Epidermal melanocyte (primary cell): ENCODE results near the gene AHDC1.
"Not testable (repeated sequence)": the region's sequence is repeated elsewhere in the genome, so short reads cannot be mapped to it uniquely, and the experiment has no call there.

Experiments used
- DNase-seq: peaks from one replicate; pipeline ENCODE4 v3.0.0; 2011; ENCODE audit warnings: low spot score; ENCODE audit not compliant: insufficient read length

AHDC1 gene

DNA sequence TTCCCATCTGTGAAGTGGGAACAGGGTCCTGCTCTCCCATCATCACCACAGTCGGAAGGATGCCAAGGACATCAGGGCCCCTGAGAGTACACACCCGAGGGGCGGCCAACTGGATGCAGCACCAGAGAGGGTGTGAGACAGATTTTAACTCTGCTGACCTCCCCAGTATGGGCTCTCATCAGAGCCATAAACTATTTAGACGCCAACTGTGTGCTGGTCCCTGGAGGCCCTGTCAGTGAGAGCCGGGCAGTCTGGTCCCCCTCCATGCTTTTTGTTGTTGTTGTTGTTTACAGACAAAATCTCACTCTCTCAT, 29.3 kb upstream of the AHDC1 start:
- no peak for DNase-seq

DNA sequence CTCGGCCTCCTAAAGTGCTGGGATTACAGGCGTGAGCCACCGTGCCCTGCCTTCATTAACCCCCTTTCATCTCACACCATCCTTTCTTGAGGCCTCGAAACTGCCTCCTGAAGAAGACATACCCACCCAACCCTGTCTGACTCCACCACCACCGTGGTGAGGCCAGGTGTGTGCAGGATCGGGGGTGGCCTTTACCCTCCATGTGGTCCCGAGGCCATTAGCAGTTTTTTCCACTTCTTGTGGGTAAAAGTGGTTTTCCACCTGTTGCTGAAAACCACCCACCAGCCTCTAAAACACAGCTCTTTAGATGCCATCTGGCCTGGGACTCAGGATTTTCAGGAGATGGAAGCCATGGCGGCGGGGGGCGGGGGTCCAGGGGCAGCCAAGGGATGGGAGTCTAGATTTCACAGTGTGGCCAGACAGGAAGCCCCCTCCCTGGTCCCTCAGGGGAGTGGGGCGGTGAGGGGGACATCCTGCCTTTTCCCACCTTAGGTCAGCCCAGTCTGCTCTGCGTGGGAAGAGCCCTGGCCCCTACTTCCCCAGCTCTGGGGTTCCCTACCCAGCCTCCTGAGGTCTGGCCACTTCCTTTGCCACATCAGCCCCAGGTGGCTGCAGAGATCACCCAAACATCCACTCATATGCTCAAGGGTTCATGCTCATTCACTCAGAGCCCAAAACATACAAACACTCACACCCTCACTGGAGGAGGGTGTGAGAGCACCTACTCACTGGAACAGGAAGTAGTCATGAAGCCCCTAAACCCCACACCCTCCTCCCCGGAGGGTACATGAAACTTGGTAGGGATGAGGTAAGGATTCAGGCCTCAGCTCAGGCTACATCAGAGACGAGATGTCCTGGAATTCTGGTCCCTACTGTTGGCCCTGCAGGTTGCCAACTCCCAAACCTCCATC, 28.7 kb upstream of the AHDC1 start:
- DNase-seq, result no peak

DNA sequence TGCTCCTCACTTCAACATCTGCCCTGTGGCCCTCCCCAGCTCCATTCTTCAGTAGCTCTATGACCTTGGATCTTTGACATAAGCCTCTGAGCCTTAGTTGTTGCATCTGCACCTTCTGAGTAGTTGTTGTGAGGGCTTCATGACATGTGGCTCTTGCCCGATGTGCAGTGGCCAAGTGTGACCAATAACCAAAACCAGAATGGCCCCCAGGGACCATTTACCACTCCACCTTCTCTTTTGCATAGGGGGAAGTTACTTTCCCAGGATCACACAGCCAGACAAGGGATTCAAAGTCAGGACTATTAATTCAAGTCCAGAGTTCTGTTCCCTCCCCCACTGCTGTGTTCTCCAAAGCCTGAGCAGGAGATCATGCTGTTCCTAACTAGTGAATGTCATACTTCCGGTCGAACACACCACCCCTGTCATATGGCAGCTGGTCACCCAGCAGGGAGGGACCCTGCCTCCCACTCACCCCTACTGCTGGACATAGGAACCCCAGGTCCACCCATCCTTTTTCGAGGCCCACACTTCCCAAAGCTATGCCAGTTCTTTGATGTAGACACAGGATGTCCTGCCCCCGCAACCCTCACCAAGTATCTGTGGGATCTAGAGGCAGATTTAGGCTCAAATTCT, 27.0 kb upstream of the AHDC1 start:
- DNase-seq, result no peak

DNA sequence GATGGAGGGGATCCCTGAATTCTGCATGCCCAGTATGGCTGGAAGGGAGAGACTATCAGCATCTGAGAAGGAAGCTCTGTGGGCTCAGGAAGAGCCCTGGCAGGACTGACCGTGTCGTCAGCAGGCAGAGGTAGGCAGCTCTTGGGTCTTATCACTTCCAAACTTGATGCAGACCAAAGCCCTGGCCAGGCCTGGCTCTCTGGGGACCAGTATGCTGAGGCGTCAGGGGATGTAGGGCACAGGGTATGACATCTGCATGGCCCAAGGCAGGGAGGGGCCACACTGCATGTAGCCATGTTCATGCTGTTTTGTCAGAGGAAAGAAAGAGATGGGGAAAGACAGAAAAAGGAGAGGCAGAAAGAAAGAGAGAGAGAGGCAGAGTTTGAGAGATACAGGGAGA, 24.8 kb upstream of the AHDC1 start:
- DNase-seq, result no peak

DNA sequence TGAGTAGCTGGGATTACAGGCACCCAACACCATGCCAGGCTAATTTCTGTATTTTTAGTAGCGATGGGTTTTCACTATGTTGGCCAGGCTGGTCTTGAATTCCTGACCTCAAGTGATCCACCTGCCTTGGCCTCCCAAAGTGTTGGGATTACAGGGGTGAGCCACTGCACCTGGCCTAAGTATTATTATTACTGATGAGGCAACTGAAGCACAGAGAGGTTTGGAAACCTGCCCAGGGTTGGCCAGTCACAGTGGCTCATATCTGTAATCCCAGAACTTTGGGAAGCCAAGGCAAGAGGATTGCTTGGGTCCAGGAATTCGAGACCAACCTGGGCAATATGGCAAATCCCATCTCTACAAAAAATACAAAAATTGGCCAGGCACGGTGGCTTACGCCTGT, 23.8 kb upstream of the AHDC1 start:
- DNase-seq, result not testable (repeated sequence)

DNA sequence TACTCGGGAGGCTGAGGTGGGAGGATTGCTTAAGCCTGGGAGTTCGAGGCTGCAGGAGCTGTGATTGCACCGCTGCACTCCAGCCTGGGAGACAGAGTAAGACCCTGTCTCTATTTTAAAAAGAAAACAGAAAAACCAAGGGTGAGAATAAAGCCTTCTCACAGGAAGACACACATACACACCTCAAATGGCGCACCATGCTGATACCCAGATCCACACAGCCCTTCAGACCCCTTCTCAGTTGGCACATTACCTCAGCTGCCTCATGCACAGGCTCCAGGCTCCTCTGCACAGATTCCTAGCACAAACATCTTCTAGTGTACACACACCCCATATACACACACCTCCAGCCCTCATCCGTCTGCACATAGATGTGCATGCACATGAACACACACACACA, 23.1 kb upstream of the AHDC1 start:
- DNase-seq, result no peak

DNA sequence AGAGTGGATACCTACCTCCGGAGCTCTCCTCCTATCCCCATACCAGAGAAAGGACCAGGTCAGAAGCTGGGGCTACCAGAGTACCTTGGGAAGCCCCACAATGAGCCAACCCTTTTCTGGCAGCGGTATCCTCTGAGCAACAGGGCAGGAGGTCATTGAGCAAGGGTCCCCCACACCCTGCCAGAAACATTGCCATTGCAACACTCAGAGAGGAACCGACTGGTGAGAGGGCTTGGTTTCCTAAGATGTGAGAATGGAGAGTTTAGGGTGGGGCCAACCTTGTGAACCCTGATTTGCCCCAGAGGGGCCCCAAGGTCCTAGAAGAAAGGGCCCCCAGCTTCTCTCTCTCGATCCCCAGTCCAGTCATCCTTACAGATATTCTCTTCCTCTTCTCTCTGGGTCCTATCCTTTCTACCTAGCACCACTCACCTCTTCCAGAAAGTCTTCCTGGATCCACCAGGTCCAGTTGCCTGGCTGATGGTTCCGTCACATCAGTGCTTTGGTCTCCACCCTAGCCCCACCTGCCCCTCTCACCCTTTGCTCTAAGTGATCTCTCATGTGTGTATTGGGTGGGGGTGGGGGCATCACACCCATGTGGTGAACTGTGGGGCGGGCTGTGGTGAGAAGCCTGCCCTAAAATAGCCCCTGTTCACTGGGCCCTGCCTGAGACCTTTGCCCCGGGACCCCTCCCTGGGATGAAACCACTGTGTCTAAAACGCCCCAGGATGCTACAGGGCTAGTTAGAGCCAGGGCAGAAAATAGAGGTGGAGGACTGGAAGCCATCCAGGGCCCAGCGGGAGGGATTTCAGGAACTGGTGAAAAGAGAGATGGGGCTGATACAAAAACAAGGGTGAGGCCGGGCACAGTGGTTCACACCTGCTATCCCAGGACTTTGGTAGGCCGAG, 22.3 kb upstream of the AHDC1 start:
- DNase-seq, result no peak

DNA sequence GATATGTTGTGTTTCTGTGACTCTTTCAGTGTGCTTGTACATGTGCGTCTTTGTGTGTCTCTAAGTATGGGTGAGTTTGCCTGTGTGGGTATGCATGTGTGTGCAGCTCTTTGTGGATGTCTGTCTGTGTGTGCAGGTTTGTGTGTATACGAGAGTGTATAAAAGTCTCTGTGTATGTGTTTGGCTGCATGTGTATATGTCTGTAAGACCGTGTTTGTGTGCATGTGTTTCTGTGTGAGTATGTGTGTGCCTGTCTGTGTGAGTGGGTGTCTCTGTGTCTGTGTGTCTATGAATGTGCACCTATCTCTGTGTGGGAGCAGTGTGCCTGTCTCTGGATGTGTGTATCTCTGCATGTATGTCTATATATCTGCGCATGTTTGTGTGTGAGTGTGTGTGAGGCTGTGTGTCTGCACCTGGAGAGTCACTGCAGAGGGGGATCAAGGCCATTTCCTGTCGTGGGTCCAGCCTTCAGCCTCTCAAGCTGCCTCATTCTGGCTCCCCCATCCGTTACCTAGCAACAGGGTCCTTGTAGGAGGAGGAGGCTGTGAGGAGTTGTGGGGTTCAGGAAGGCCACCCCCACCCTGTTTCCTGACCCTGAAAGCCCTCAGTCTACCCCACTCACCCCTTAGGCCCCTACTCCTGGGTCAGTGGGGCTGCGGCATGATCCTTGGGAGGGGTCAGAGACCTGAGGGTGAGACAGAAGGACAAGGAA, 20.7 kb upstream of the AHDC1 start:
- no peak for DNase-seq

DNA sequence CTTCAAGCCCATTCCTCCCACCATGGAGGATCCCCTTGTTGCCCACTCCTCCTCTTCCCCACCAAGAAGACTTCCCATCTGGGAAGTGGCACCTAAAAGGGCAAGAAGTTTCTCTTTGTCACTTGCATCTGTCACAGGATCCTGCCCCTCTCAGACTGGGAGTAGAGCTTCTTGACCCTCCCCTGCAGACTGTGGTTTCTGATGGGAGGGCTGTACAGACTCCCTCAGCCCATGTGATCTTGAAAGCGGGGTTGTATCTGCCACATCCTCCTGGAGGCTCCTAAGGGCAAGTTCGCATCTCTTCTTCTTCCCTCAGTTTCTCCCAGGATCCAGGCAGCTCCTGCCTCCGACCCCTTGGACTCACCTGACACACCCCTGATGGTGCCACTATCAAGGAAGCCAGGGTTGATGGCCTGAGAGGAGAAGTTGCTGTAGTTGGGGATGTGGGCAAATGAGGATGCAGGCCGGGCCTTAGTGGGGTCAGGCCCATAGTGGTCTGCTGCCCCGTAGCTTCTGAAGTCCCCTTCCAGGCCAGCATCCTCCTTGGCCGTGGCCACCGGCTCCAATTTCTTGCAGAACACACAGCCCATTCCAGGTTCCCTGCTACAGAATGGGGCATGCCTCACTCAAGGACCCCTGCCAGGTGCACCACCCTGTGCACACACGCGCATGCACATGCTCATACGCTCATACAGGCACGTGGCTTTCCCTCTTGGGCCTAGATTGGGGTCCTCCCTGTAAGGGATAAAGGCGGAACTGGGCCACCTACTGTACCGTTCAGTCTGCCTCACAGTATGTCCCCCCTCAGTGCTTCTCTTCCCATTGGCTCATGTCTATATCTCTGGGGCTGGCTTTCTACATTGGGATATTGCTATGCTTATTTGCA, 19.6 kb upstream of the AHDC1 start:
- no peak for DNase-seq

DNA sequence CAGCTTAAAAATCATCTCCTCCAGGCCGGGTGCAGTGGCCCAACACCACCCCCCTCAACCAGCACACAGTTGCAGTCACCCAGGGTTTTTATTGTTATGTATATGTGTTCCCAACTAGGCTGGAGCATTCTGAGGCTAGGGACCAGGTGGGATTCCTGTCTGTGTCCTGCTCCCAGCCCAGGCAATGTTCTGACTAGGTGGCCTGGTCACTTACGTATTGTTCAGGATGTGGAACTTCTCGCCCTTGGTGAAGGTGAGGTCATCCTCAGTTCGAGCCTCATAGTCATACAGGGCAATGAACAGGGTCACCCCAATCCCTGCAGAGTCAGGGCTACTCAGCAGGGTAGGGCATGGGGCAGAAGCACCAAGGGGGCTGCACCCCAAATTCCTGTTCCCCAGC, 18.9 kb upstream of the AHDC1 start:
- no peak for DNase-seq

DNA sequence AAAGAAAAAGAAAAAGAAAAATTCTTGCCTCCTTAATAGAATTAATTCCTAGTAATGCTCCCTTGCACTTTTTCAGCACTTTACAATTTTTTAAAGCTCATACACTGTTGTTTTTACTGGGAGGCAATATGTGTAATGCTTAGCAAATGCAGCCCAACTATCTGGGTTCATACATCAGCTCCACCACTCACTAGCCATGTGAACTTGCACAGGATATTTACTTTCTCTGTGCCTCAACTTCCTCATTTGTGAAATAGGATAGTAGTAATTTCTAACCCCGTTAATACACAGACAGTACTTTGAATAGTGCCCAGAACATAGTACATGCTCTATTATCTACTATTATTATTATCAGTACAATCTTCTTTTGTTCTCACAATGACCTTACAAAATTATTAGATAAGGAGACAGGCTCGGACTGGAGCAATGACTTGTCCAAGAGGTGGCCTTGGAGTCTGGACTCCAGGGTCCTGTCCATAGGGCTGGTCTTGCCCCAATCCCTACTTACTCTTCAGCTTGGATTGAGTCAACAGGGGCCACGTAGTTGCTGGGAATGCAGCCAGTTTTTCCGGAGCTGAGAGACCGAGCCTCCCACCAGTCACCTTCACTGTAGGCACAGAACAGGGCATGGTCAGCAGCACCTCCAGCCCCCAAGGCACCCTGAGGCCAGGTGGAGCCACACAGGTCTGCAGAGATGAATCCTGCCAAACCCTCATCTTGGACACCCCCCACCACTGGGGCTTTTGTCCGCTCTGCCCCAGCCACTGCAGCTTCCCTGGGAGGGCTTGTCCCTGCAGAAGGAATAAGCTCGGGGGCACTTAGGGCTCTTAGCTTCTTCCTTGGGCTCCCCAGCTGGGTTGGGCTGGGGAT, 17.3 kb upstream of the AHDC1 start:
- DNase-seq, result no peak

DNA sequence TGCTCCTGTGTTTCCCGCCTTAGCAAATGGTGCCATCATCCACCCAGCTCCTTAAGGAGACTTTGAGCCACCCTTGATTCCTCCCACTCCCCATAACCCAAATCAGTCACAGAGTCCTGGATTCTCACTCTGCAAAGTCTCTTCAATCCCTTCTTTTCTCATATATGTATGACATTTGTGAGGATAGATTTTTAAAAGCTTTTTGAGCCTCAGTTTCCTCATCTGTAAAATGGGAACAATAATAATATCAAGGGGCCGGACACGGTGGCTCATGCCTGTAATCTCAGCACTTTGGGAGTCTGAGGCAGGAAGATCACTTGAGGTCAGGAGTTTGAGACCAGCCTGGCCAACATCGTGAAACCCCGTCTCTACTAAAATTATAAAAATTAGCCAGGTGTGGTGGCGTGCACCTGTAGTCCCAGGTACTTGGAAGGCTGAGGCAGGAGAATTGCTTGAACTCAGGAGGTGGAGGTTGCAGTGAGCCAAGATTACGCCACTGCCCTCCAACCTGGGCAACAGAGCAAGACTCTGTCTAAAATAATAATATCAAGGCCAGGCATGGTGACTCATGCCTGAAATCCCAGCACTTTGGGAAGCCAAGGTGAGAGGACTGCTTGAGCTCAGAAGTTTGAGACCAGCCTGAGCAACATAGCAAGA, 16.0 kb upstream of the AHDC1 start:
- not testable (repeated sequence) for DNase-seq

DNA sequence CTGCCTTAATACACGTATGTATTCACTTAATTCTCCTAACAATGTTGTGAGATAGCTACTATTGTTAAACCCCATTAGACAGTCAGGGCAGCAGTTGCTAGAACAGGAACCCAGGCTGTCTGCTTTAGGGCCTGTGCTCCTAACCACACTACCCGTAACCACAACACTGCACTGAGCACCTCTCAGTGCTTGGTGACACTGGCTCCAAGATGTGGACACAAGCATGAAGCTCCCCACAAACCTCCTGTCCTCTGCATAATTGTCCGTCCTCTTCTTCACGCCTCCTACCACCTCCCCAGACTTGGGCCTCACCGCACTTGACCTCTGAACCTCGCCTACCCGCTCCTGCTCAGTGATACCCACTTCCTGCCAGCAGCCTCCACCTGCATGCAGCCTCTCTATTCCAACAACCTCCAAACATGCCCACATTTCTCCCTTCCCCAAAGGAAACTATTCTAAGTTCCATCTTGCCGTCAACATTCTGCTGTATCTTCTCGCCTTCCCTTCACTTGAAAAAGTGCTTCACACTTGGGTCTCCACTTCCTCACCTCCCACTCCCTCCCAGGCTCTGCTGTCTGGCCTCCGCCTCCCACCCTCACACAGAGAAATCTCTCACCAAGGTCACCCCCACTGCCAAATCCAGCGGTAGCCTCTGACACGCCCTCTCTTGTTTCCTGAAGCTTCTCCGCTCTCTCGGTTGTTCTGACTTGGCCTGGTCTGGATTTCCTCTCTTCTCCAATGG, 14.6 kb upstream of the AHDC1 start:
- no peak for DNase-seq

DNA sequence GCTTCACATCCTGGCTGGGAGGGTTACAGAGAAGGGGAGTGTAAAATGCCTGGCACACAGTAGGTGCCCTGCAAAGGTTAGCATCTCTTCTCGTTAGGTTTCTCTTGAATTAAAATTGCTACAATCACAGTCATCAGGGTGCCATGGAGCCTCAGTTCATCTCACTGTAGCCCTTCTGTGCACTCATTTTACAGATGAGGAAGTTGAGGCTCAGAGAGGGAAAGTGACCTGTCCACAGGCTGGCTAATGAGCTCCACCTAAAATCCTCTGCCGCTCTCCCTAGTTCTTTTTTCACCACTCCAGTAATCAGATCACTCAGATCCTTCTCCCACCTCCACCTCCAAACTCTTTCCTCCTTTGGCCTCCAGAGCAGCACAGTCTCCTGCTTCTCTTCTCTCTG, 13.5 kb upstream of the AHDC1 start:
- DNase-seq, result no peak

DNA sequence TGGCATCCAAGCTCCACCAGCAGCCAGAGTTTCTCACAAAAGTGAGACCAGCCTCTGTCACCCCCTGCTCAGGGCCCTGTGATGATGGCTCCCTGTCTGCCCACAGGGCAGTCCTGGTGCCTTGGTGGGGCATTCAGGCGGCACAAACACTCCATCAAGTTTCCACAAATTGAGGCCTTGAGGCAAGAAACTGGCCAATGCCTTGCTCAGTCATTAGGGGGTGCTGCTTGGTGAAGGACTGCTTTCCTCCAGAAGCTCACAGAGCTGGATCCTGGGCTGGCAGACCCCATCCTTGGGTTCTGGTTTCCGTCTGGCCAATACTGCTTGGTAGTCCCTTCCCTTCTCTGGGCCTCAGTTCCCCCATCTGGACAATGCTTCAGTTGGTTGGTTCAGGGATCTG, 12.5 kb upstream of the AHDC1 start:
- DNase-seq, result no peak

DNA sequence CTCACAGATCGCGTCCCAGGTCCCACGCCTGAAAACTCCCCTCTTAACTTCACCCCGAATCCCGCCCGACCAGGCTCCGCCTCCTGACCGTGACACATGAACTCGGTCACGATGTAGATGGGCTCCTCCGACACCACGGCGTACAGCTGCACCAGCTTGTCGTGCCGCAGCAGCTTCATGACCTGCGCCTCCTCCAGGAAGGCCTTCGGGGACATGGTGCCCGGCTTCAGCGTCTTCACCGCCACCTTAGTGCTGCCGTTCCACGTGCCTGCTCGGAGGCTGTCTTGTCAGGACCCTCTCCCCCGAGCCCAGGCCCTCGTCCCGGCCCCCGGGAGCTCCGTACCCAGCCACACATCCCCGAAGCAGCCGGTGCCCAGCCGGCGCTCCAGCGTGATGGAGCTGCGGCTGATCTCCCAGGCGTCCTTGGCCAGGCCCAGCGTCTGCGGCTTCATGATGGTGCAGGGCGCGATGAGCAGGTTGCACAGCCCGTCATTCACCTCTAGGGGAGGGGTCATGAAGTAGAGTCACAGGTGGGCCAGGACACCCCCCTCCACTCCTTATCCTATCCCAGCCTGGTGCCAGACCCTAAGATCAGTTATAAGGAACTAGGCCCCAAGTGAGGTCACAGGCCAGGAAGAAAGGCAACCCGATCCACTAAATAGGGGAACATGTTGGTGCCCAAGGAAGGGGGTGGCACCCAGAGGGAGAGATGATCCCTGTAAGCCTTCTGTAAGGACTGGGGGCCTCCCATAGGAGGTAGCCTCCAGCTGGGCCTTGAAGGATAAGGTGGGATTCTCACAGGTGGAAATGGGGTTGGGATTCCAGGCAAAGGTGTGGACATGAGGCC, 11.6 kb upstream of the AHDC1 start:
- DNase-seq, result no peak

DNA sequence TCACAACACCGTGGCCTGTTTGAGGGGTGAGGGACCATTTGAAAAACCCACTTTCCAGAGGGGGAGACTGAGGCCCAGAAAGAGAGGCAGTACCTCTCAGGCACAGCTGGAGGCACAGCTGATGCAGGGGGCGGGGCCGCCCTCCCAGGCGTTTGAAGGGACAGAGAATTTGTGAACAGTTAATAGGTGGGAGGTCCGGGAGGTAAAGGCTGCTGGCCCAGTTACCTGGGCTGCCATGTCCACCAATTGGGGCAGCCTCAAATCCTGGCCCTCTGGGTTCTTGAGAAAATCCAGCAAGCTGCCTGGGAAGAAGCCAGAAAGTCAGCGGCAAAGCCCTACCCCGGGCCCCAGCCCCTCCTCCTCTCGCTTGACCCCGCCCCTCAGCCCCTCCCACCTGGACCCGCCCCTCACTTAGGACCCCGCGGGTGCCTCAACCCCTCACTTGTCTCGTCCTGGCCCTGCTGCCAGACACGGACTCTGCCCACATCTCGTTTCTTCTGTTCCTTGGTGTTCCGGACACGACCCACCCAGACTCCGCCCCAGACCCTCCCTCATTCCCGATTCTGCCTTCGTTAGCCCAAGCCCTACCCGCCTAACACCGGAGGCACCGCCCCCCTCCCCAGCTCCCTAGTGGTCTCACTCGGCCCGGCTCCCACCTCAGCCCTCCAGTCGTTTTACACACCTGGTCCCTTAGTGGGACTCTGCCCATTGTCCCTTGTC, 10.8 kb upstream of the AHDC1 start:
- DNase-seq, result no peak
